SU-DHL-6 (cell line): ENCODE measurements around the gene EPAS1.

ENCODE experiments used
- H2AFZ ChIP-seq: fragments of 200-600 bp; sonication (generic); 2 replicates; pipeline ENCODE4 v1.6.1; 2014; ENCODE audit warnings: low read depth, mild to moderate bottlenecking, moderate library complexity, mixed read lengths, antibody characterized with exemption, low read length; ENCODE audit not compliant: severe bottlenecking
- H3F3A ChIP-seq: fragments of 200-600 bp; shearing (Covaris generic); 2 replicates; pipeline ENCODE4 v1.6.0; 2016; ENCODE audit warnings: antibody characterized with exemption, mild to moderate bottlenecking; ENCODE audit not compliant: insufficient read depth
- H3K27ac ChIP-seq: fragments of 200-600 bp; sonication (generic); 2 replicates; pipeline ENCODE4 v1.5.1; 2016; ENCODE audit warnings: low read depth, mild to moderate bottlenecking, low read length, moderate library complexity, mixed read lengths
- H3K27me3 ChIP-seq: fragments of 200-600 bp; sonication (generic), shearing (Covaris generic); 2 replicates; pipeline ENCODE4 v1.6.0; 2014; ENCODE audit warnings: mild to moderate bottlenecking, low read length
- H3K36me3 ChIP-seq: fragments of 200-600 bp; sonication (generic); 2 replicates; pipeline ENCODE4 v1.6.1; 2014; ENCODE audit warnings: mild to moderate bottlenecking, low read length, mixed read lengths
- H3K4me2 ChIP-seq: fragments of 300-600, 200-600 bp; shearing (Covaris generic), sonication (generic); 2 replicates; pipeline ENCODE4 v1.6.0; 2014; ENCODE audit warnings: low read length, low read depth, mild to moderate bottlenecking; ENCODE audit not compliant: poor library complexity, severe bottlenecking
- H3K4me3 ChIP-seq: fragments of 200-600 bp; sonication (generic); 2 replicates; pipeline ENCODE4 v1.5.1; 2014; ENCODE audit warnings: antibody characterized with exemption, low read length, mild to moderate bottlenecking, mixed read lengths; ENCODE audit not compliant: insufficient read depth, poor library complexity, severe bottlenecking
- H3K79me2 ChIP-seq: fragments of 200-600 bp; sonication (generic); 2 replicates; pipeline ENCODE4 v1.6.1; 2014; ENCODE audit warnings: mild to moderate bottlenecking, low read length, moderate library complexity; ENCODE audit not compliant: insufficient read depth
- H3K9ac ChIP-seq: fragments of 200-600 bp; sonication (generic); 2 replicates; pipeline ENCODE4 v1.7.0; 2014; ENCODE audit warnings: mild to moderate bottlenecking, low read length
- H3K9me2 ChIP-seq: fragments of 200-600 bp; sonication (generic); replicated peaks from 2 replicates; pipeline ENCODE4 v1.6.1; 2014; ENCODE audit warnings: low read length; ENCODE audit not compliant: insufficient read depth
- H3K9me3 ChIP-seq: fragments of 200-600 bp; sonication (generic); 2 replicates; pipeline ENCODE4 v1.6.1; 2014; ENCODE audit warnings: low read length, mixed read lengths; ENCODE audit not compliant: insufficient read depth
- H4K20me1 ChIP-seq: fragments of 200-600 bp; sonication (generic); 2 replicates; pipeline ENCODE4 v1.6.1; 2014; ENCODE audit warnings: low read depth, mild to moderate bottlenecking, antibody characterized with exemption, low read length, moderate library complexity, mixed read lengths
- CTCF ChIP-seq: fragments of 200-600 bp; sonication (generic); IDR thresholded peaks from one replicate; pipeline ENCODE4 v1.5.1; 2017; ENCODE audit warnings: antibody characterized with exemption, mild to moderate bottlenecking, low read length, moderate library complexity; ENCODE audit not compliant: insufficient read depth, poor library complexity, severe bottlenecking
- EZH2phosphoT487 ChIP-seq: fragments of 200-600 bp; sonication (generic), shearing (Covaris generic); conservative IDR thresholded peaks from 2 replicates; pipeline ENCODE4 v1.6.1; 2018; ENCODE audit warnings: mild to moderate bottlenecking, antibody characterized with exemption, low read length, moderate library complexity, mixed read lengths

EPAS1 gene

GRCh38 chr2:46311651-46312223 lies 14.5 kb downstream of the EPAS1 start:
- H4K20me1 ChIP-seq = no peaks in the 10 kb centered on the region
- no peak overlapping the region for H3K9ac ChIP-seq
- no peak overlapping the region for H3K27ac ChIP-seq
- H2AFZ ChIP-seq = no peak overlapping the region
- H3K79me2 ChIP-seq = no peaks in the 10 kb centered on the region
- no peak for TF ChIP-seq EZH2phosphoT487
- TF ChIP-seq CTCF = no peak
- H3K4me3 ChIP-seq = no peak overlapping the region
- H3K9me3 ChIP-seq = no peaks in the 10 kb centered on the region
- H3K36me3 ChIP-seq = no peaks in the 10 kb centered on the region
- H3K27me3 ChIP-seq = no peaks in the 10 kb centered on the region
- H3K4me2 ChIP-seq = no peak overlapping the region
- H3K9me2 ChIP-seq = no peaks in the 10 kb centered on the region
- H3F3A ChIP-seq = no peaks in the 10 kb centered on the region

DNA sequence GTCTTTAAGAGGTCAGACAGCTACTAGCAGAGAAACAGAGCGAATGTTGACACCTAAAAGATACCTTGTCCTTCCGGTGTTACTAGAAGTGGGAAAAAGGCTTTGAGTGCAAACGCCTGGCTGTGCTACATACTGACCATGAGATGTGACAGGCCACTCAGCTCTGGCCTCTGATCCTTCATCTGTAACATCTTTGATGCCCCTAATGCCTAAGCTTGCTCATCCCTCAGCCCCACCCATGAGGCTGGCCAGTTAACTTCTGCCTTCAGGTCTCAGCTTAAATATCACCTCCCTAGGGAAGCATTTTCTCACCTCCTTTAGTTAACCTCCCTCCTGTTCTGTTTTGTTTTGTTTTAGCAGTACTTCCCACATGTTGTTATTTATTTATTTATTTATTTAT lies 15.9 kb downstream of the EPAS1 start:
- Histone ChIP-seq H3K4me3 (no peak overlapping the region), H3K36me3 (no peaks in the 10 kb centered on the region), H3K9me3 (no peaks in the 10 kb centered on the region), H3K4me2 (no peak overlapping the region), H3K9ac (no peak overlapping the region), H4K20me1 (no peaks in the 10 kb centered on the region), H3K79me2 (no peaks in the 10 kb centered on the region), H3K27me3 (no peaks in the 10 kb centered on the region), H2AFZ (no peak overlapping the region), H3K9me2 (no peaks in the 10 kb centered on the region), H3K27ac (no peak overlapping the region), H3F3A (no peaks in the 10 kb centered on the region)
- no peak for TF ChIP-seq EZH2phosphoT487
- TF ChIP-seq CTCF = no peak

DNA sequence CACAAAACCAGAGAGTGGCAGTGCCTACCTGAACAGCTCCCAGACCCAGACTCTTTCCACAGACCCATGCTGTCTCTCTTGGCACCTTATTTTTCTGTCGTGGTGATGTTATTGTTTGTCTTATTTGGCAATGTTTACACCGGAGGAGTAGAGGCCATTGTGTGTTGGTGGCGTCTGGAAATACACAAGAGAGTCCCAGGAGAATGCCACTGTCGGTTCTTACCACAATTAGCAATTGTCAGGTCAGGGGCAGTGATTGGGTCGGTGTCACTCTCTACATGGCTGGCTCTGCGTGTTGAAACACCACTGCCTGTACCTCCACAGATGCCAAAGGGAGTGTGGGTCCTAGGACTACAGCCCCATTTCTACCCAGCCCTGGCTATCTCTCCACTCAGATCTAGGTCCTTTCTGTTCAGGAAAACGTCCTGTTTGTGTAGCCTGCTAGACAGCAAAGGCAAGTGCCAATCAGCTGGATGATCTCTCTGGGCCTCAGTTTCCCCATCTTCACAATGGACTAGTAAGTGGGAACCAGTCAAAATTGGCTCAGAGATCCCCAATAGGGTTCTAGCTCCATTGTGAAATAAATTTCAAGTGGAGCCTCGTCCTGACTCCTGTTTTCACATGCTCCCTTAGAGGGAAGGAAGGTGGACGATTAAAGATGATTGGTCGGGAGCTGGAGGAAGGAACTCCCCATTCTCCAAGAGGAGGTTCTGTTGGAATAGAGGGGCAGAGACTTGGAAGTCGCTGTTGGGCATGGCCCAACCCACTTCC lies 17.0 kb downstream of the EPAS1 start:
- Histone ChIP-seq H3F3A (no peaks in the 10 kb centered on the region), H3K4me2 (no peak overlapping the region), H3K9me3 (no peaks in the 10 kb centered on the region), H3K27me3 (no peaks in the 10 kb centered on the region), H3K36me3 (no peaks in the 10 kb centered on the region), H3K4me3 (no peak overlapping the region), H3K9me2 (no peaks in the 10 kb centered on the region), H4K20me1 (no peaks in the 10 kb centered on the region), H2AFZ (no peak overlapping the region), H3K9ac (no peak overlapping the region), H3K79me2 (no peaks in the 10 kb centered on the region), H3K27ac (no peak overlapping the region)
- TF ChIP-seq CTCF = no peak
- TF ChIP-seq EZH2phosphoT487 = no peak
